ENCODE measurements around the gene NCR2.
A peak's percentile ranks its signal among the peaks of the same experiment; 100 is the strongest.
"Not testable (repeated sequence)": the region's sequence is repeated elsewhere in the genome, so short reads cannot be mapped to it uniquely, and the experiment has no call there.

The NCR2 gene

GRCh38 chr6:41335296-41335695 lies at the start of gene NCR2:
NCR2 (plus strand) TSS chr6:41335608; CDS start chr6:41335877, 269 bp downstream.
- DNase-seq (ENCODE audit: low read depth) = no peak
- H3K4me3 ChIP-seq (ENCODE audit: low read depth, low read length) = no peak within 1 kb of the TSS

GRCh38 chr6:41286544-41287346 lies 48.7 kb upstream of the NCR2 start, which contains the start of gene TREM1:
TREM1 (minus strand) TSS chr6:41286682; CDS start chr6:41286655, 27 bp downstream.
- no peak within 1 kb of the TSS for H3K4me3 ChIP-seq (ENCODE audit: low read depth, low read length)
- peak; percentile 88 for DNase-seq (ENCODE audit: low read depth)

GRCh38 chr6:41288030-41288753 lies 47.2 kb upstream of the NCR2 start:
- no peak overlapping the region for H3K4me3 ChIP-seq (ENCODE audit: low read depth, low read length)
- peak; percentile 44 for DNase-seq (ENCODE audit: low read depth)

GRCh38 chr6:41288754-41289129 lies 46.7 kb upstream of the NCR2 start:
- H3K4me3 ChIP-seq (ENCODE audit: low read depth, low read length) = no peak overlapping the region
- DNase-seq (ENCODE audit: low read depth) = no peak

GRCh38 chr6:41289815-41290214 lies 45.6 kb upstream of the NCR2 start:
- DNase-seq (ENCODE audit: low read depth) = no peak
- no peak overlapping the region for H3K4me3 ChIP-seq (ENCODE audit: low read depth, low read length)

- no peak overlapping the region for H3K4me3 ChIP-seq (ENCODE audit: low read depth, low read length)
- DNase-seq (ENCODE audit: low read depth) = no peak
These were observed 43.7 kb upstream of the NCR2 start for GRCh38 chr6:41291717-41292116.

- DNase-seq (ENCODE audit: low read depth) = no peak
- no peak overlapping the region for H3K4me3 ChIP-seq (ENCODE audit: low read depth, low read length)
These were observed 41.1 kb upstream of the NCR2 start for GRCh38 chr6:41294214-41294872.

- H3K4me3 ChIP-seq (ENCODE audit: low read depth, low read length); DNase-seq (ENCODE audit: low read depth): not testable (repeated sequence)
These were observed 38.2 kb upstream of the NCR2 start for GRCh38 chr6:41297248-41297647.

GRCh38 chr6:41298785-41299502 lies 36.5 kb upstream of the NCR2 start:
- DNase-seq (ENCODE audit: low read depth) = no peak

GRCh38 chr6:41302638-41303037 lies 32.8 kb upstream of the NCR2 start:
- DNase-seq (ENCODE audit: low read depth) = no peak
- no peak overlapping the region for H3K4me3 ChIP-seq (ENCODE audit: low read depth, low read length)

More at GRCh38 chr6:41298785-41299502, 36.5 kb upstream of the NCR2 start:
- no peak overlapping the region for H3K4me3 ChIP-seq (ENCODE audit: low read depth, low read length)

GRCh38 chr6:41306187-41306854 lies 29.1 kb upstream of the NCR2 start:
- DNase-seq (ENCODE audit: low read depth) = no peak
- H3K4me3 ChIP-seq (ENCODE audit: low read depth, low read length) = no peak overlapping the region

- no peak overlapping the region for H3K4me3 ChIP-seq (ENCODE audit: low read depth, low read length)
- DNase-seq (ENCODE audit: low read depth) = no peak
These were observed 20.2 kb upstream of the NCR2 start for GRCh38 chr6:41315203-41315602.

GRCh38 chr6:41315943-41316620 lies 19.3 kb upstream of the NCR2 start:
- DNase-seq (ENCODE audit: low read depth) = no peak
- no peak overlapping the region for H3K4me3 ChIP-seq (ENCODE audit: low read depth, low read length)

- H3K4me3 ChIP-seq (ENCODE audit: low read depth, low read length) = peak overlapping the region; percentile 41
These were observed 17.2 kb upstream of the NCR2 start for GRCh38 chr6:41318261-41318653.

GRCh38 chr6:41318654-41319565 lies 16.5 kb upstream of the NCR2 start:
- peak overlapping the region; percentile 41 for H3K4me3 ChIP-seq (ENCODE audit: low read depth, low read length)
- DNase-seq (ENCODE audit: low read depth) = peak; percentile 35

More at GRCh38 chr6:41318261-41318653, 17.2 kb upstream of the NCR2 start:
- DNase-seq (ENCODE audit: low read depth) = no peak

GRCh38 chr6:41321183-41321582 lies 14.2 kb upstream of the NCR2 start:
- no peak for DNase-seq (ENCODE audit: low read depth)
- H3K4me3 ChIP-seq (ENCODE audit: low read depth, low read length) = no peak overlapping the region

GRCh38 chr6:41325446-41326066 lies 9.9 kb upstream of the NCR2 start:
- H3K4me3 ChIP-seq (ENCODE audit: low read depth, low read length) = no peak overlapping the region
- no peak for DNase-seq (ENCODE audit: low read depth)

Measured in skeletal muscle cell (primary cell).